Heart left ventricle (tissue), 11 donors: ENCODE results near the gene MTX3. TPM values are rescaled to one million over a fixed set of nuclear protein-coding genes. Genes with fewer than 3 reads are reported as not detected.

Source experiments
- polyA plus RNA-seq, 2 donors: library from polyadenylated mRNA; stranded (reverse); fragments of 200-250 nt; gene quantifications; one replicate each; pipeline ENCODE4 v1.2.3, GENCODE V29; 2013
- total RNA-seq, 9 donors: library from RNA; depleted of rRNA in 2 of 9; stranded (reverse); fragments of >200 nt in 2 of 9; fragmentation: NEBNext Ultra II Directional in 3 of 9; extraction: Animal tissue kit (Norgen Biotek cat#: 25700) in 3 of 9; gene quantifications; one replicate each; pipeline versions ENCODE4 v1.1.0 to v1.2.4, GENCODE V29; 2016 to 2023
- donor health status: ischemic (EF 13 %, LVEDD 7.1; RV severe dilation, severe dysfunction).
- donor health status: healthy with polysubstance abuse.
- donor health status: DM: no; HTN: yes; CAD: no.
- donor health status: DM: no; HTN: no; CAD: no.
- donor health status: ischemic (EF 25% LVEDD 5.7; RV mildly dilated, moderate dysfunction).
- donor health status: healthy.
- donor health status: DM: yes; HTN: yes; CAD: no.
- donor health status: PGD.
- donor health status: nonischemic (EF 23%, LVEDD 6.1; RV moderate dilation, normal function).

The MTX3 gene
- total and polyA plus RNA-seq, 11 donors, result 4.2 to 14.4 (median 11.8) TPM

Other genes with a start within 250 kb of the MTX3 start
- 100 to 1,000 TPM in 4 of 9 donors, 10 to 100 TPM in 5; 46.1 to 266 (median 79.9) TPM for gene THBS4, start 44.1 kb upstream of the MTX3 start, total RNA-seq
- 10 to 100 TPM; 38.6 to 46.2 TPM for gene THBS4, start 44.1 kb upstream of the MTX3 start, polyA plus RNA-seq